GM19328 (cell line): Measurements from ENCODE around the gene CLDN24.

ENCODE experiments used
- ATAC-seq: cut with Tn5 transposase; IDR thresholded peaks from one replicate; pipeline ENCODE4 v1.9.1; 2021; ENCODE audit warnings: mild to moderate bottlenecking, moderate library complexity; ENCODE audit not compliant: unreplicated experiment

CLDN24 gene

GRCh38 chr4:183322326-183322725 is at the start of gene CLDN24:
Gene CLDN24 (minus strand): TSS chr4:183322426. CDS start chr4:183322426, 0 bp downstream.
- no peak for ATAC-seq

GRCh38 chr4:183370786-183371185 is 48.6 kb upstream of the CLDN24 start:
- ATAC-seq = no peak

- no peak for ATAC-seq
Observed at GRCh38 chr4:183369073-183369472, 46.8 kb upstream of the CLDN24 start.

- no peak for ATAC-seq
Observed at GRCh38 chr4:183366206-183366835, 44.1 kb upstream of the CLDN24 start.

- no peak for ATAC-seq
Observed at GRCh38 chr4:183364025-183364424, 41.8 kb upstream of the CLDN24 start.

GRCh38 chr4:183362916-183363542 is 40.8 kb upstream of the CLDN24 start:
- ATAC-seq = no peak

GRCh38 chr4:183362036-183362435 is 39.8 kb upstream of the CLDN24 start:
- ATAC-seq = no peak

- no peak for ATAC-seq
Observed at GRCh38 chr4:183360161-183360919, 38.1 kb upstream of the CLDN24 start.

GRCh38 chr4:183358215-183358755 is 36.1 kb upstream of the CLDN24 start:
- ATAC-seq = no peak

- no peak for ATAC-seq
Observed at GRCh38 chr4:183356931-183357675, 34.9 kb upstream of the CLDN24 start.

- no peak for ATAC-seq
Observed at GRCh38 chr4:183356173-183356830, 34.1 kb upstream of the CLDN24 start.

- ATAC-seq = no peak
Observed at GRCh38 chr4:183355405-183355804, 33.2 kb upstream of the CLDN24 start.

GRCh38 chr4:183354219-183354618 is 32.0 kb upstream of the CLDN24 start:
- ATAC-seq = no peak

- ATAC-seq = no peak
Observed at GRCh38 chr4:183353557-183353956, 31.3 kb upstream of the CLDN24 start.

GRCh38 chr4:183352546-183352945 is 30.3 kb upstream of the CLDN24 start:
- ATAC-seq = no peak

- no peak for ATAC-seq
Observed at GRCh38 chr4:183350317-183351071, 28.3 kb upstream of the CLDN24 start.

GRCh38 chr4:183349673-183350072 is 27.4 kb upstream of the CLDN24 start:
- no peak for ATAC-seq

- no peak for ATAC-seq
Observed at GRCh38 chr4:183348706-183349659, 26.8 kb upstream of the CLDN24 start.

- no peak for ATAC-seq
Observed at GRCh38 chr4:183348136-183348535, 25.9 kb upstream of the CLDN24 start.
